SJCRH30 (cell line): ENCODE data around the gene MGAT3. TPM values are rescaled to one million over a fixed set of nuclear protein-coding genes. Genes with fewer than 3 reads are reported as not detected.

Experiments
- DNase-seq, 2 experiments: peaks; one replicate each; pipeline ENCODE4 v3.0.0-alpha.2; 2015 to 2020
- H3K27ac ChIP-seq: fragments of 250-450 bp; sonication (Bioruptor Pico); 2 replicates; pipeline ENCODE4 v1.5.1; 2020; ENCODE audit warnings: mild to moderate bottlenecking, moderate library complexity
- H3K27me3 ChIP-seq: fragments of 250-450 bp; sonication (Bioruptor Pico); 2 replicates; pipeline ENCODE4 v1.5.1; 2020; ENCODE audit warnings: mild to moderate bottlenecking, moderate library complexity
- H3K36me3 ChIP-seq: fragments of 250-450 bp; sonication (Bioruptor Pico); 2 replicates; pipeline ENCODE4 v1.5.1; 2020; ENCODE audit warnings: mild to moderate bottlenecking, moderate library complexity
- H3K4me1 ChIP-seq: fragments of 250-450 bp; sonication (Bioruptor Pico); 2 replicates; pipeline ENCODE4 v1.5.1; 2020; ENCODE audit warnings: mild to moderate bottlenecking, moderate library complexity
- H3K4me3 ChIP-seq: fragments of 250-450 bp; sonication (Bioruptor Pico); 2 replicates; pipeline ENCODE4 v1.5.1; 2020; ENCODE audit warnings: mild to moderate bottlenecking, moderate library complexity
- H3K9me3 ChIP-seq: fragments of 250-450 bp; sonication (Bioruptor Pico); replicated peaks from 2 replicates; pipeline ENCODE4 v1.5.1; 2020; ENCODE audit warnings: mild to moderate bottlenecking, moderate library complexity
- total RNA-seq: library from RNA; depleted of rRNA; stranded (reverse); fragments of >200 nt; shearing (Covaris generic); gene quantifications from 2 replicates; pipeline ENCODE4 v1.2.3, GENCODE V29; 2014

The MGAT3 gene
- total RNA-seq, 1 experiment from 2014 or later: not detected

- DNase-seq: no peak
- H3K27ac ChIP-seq: no peak overlapping the region
- H3K4me3 ChIP-seq: no peak overlapping the region
- H3K4me1 ChIP-seq: peaks cover 6% of the 10 kb centered on the region; the same call in 1 of the 2 replicates
- H3K9me3 ChIP-seq: no peaks in the 10 kb centered on the region
- no peaks in the 10 kb centered on the region for H3K27me3 ChIP-seq
- no peaks in the 10 kb centered on the region for H3K36me3 ChIP-seq
Measured at GRCh38 chr22:39433476-39434242, 23.2 kb upstream of the MGAT3 start.

- Histone ChIP-seq H3K27me3 (no peaks in the 10 kb centered on the region), H3K4me3 (no peak overlapping the region), H3K9me3 (no peaks in the 10 kb centered on the region), H3K36me3 (no peaks in the 10 kb centered on the region), H3K27ac (no peak overlapping the region), H3K4me1 (no peaks in the 10 kb centered on the region; the same call in 1 of the 2 replicates)
- DNase-seq: no peak
Measured at GRCh38 chr22:39434243-39434653, 22.6 kb upstream of the MGAT3 start.

GRCh38 chr22:39434721-39435120, 22.1 kb upstream of the MGAT3 start:
- no peak for DNase-seq
- H3K36me3 ChIP-seq: no peaks in the 10 kb centered on the region
- no peaks in the 10 kb centered on the region; the same call in 1 of the 2 replicates for H3K4me1 ChIP-seq
- H3K27me3 ChIP-seq: no peaks in the 10 kb centered on the region
- no peaks in the 10 kb centered on the region for H3K9me3 ChIP-seq
- H3K4me3 ChIP-seq: no peak overlapping the region
- no peak overlapping the region for H3K27ac ChIP-seq

- Histone ChIP-seq H3K4me3 (no peak overlapping the region), H3K36me3 (no peaks in the 10 kb centered on the region), H3K4me1 (no peaks in the 10 kb centered on the region; the same call in 1 of the 2 replicates), H3K27me3 (no peaks in the 10 kb centered on the region), H3K27ac (no peak overlapping the region), H3K9me3 (no peaks in the 10 kb centered on the region)
- DNase-seq: no peak
Measured at GRCh38 chr22:39435616-39436015, 21.2 kb upstream of the MGAT3 start.

- Histone ChIP-seq H3K27ac (no peak overlapping the region), H3K36me3 (no peaks in the 10 kb centered on the region), H3K9me3 (no peaks in the 10 kb centered on the region), H3K27me3 (no peaks in the 10 kb centered on the region), H3K4me3 (no peak overlapping the region), H3K4me1 (no peaks in the 10 kb centered on the region; the same call in 1 of the 2 replicates)
- DNase-seq: no peak
Measured at GRCh38 chr22:39437791-39438704, 18.8 kb upstream of the MGAT3 start.

GRCh38 chr22:39439170-39439569, 17.6 kb upstream of the MGAT3 start:
- H3K4me1 ChIP-seq: no peaks in the 10 kb centered on the region; the same call in 1 of the 2 replicates
- H3K36me3 ChIP-seq: no peaks in the 10 kb centered on the region
- no peaks in the 10 kb centered on the region for H3K9me3 ChIP-seq
- DNase-seq: no peak
- no peak overlapping the region for H3K4me3 ChIP-seq
- no peak overlapping the region for H3K27ac ChIP-seq
- no peaks in the 10 kb centered on the region for H3K27me3 ChIP-seq

- Histone ChIP-seq H3K27me3 (peaks cover 10% of the 10 kb centered on the region; the same call in 1 of the 2 replicates), H3K4me3 (no peak overlapping the region), H3K36me3 (no peaks in the 10 kb centered on the region), H3K4me1 (no peaks in the 10 kb centered on the region), H3K27ac (no peak overlapping the region), H3K9me3 (no peaks in the 10 kb centered on the region)
- no peak for DNase-seq
Measured at GRCh38 chr22:39443398-39443797, 13.4 kb upstream of the MGAT3 start.

- Histone ChIP-seq H3K36me3 (no peaks in the 10 kb centered on the region), H3K9me3 (no peaks in the 10 kb centered on the region), H3K4me3 (no peak overlapping the region), H3K4me1 (no peaks in the 10 kb centered on the region), H3K27ac (no peak overlapping the region), H3K27me3 (peaks cover 11% of the 10 kb centered on the region; the same call in 1 of the 2 replicates)
- DNase-seq: no peak
Measured at GRCh38 chr22:39444247-39444800, 12.5 kb upstream of the MGAT3 start.

GRCh38 chr22:39444937-39445465, 11.8 kb upstream of the MGAT3 start:
- no peaks in the 10 kb centered on the region for H3K36me3 ChIP-seq
- no peaks in the 10 kb centered on the region for H3K9me3 ChIP-seq
- no peak overlapping the region for H3K27ac ChIP-seq
- H3K27me3 ChIP-seq: peaks cover 11% of the 10 kb centered on the region; the same call in 1 of the 2 replicates
- no peaks in the 10 kb centered on the region for H3K4me1 ChIP-seq
- no peak overlapping the region for H3K4me3 ChIP-seq
- DNase-seq: no peak

- H3K4me1 ChIP-seq: no peaks in the 10 kb centered on the region
- DNase-seq: no peak
- no peaks in the 10 kb centered on the region for H3K9me3 ChIP-seq
- H3K27me3 ChIP-seq: peaks cover 11% of the 10 kb centered on the region; the same call in 1 of the 2 replicates
- no peak overlapping the region for H3K27ac ChIP-seq
- no peaks in the 10 kb centered on the region for H3K36me3 ChIP-seq
- no peak overlapping the region for H3K4me3 ChIP-seq
Measured at GRCh38 chr22:39445678-39446077, 11.1 kb upstream of the MGAT3 start.

GRCh38 chr22:39446239-39446721, 10.5 kb upstream of the MGAT3 start:
- H3K36me3 ChIP-seq: no peaks in the 10 kb centered on the region
- H3K27me3 ChIP-seq: peaks cover 11% of the 10 kb centered on the region; the same call in 1 of the 2 replicates
- H3K9me3 ChIP-seq: no peaks in the 10 kb centered on the region
- no peak overlapping the region for H3K4me3 ChIP-seq
- no peaks in the 10 kb centered on the region for H3K4me1 ChIP-seq
- no peak overlapping the region for H3K27ac ChIP-seq
- no peak for DNase-seq

GRCh38 chr22:39448205-39449054, 8.4 kb upstream of the MGAT3 start:
- DNase-seq: no peak
- Histone ChIP-seq H3K4me3 (no peak overlapping the region), H3K9me3 (no peaks in the 10 kb centered on the region), H3K27me3 (peaks cover 11% of the 10 kb centered on the region; the same call in 1 of the 2 replicates), H3K36me3 (no peaks in the 10 kb centered on the region), H3K4me1 (peaks cover 3% of the 10 kb centered on the region), H3K27ac (no peak overlapping the region)

- no peak for DNase-seq
- Histone ChIP-seq H3K36me3 (no peaks in the 10 kb centered on the region), H3K27ac (no peak overlapping the region), H3K27me3 (peaks cover 11% of the 10 kb centered on the region; the same call in 1 of the 2 replicates), H3K4me1 (peaks cover 12% of the 10 kb centered on the region), H3K4me3 (no peak overlapping the region), H3K9me3 (no peaks in the 10 kb centered on the region)
Measured at GRCh38 chr22:39449708-39450107, 7.1 kb upstream of the MGAT3 start.
